Epidermal melanocyte (primary cell): ENCODE results near the gene TTC22.

Experiments used
- DNase-seq: peaks from one replicate; pipeline ENCODE4 v3.0.0; 2011; ENCODE audit warnings: low spot score; ENCODE audit not compliant: insufficient read length

TTC22 gene

GRCh38 chr1:54800899-54801759, at the start of gene TTC22:
TTC22 (minus strand) TSS chr1:54801323; CDS start chr1:54801163, 160 bp downstream.
- DNase-seq: no peak

DNA sequence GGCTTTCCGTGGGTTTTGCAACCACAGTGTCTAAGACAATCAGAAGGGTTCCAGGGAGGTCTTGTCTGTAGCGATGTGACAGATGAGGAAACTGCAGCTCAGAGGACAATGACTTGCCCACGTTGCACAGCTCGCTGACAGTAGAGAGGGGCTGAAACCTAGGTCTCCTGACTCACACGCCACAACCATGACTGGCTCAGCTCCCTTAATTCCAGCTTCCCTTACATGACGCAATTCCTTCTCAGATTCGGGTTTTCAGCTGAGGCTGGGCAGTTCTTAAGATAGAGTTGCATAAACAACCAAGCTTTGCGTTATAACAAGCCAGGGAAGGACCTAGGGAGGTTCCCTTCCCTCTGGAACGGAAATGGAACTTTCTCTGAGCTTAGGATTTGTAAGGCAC, 49.6 kb upstream of the TTC22 start:
- DNase-seq: no peak

GRCh38 chr1:54850069-54850730, 49.1 kb upstream of the TTC22 start:
- no peak for DNase-seq

GRCh38 chr1:54849219-54850068, 48.3 kb upstream of the TTC22 start:
- DNase-seq: no peak

- DNase-seq: no peak
These were observed 47.2 kb upstream of the TTC22 start for GRCh38 chr1:54848134-54848948.

DNA sequence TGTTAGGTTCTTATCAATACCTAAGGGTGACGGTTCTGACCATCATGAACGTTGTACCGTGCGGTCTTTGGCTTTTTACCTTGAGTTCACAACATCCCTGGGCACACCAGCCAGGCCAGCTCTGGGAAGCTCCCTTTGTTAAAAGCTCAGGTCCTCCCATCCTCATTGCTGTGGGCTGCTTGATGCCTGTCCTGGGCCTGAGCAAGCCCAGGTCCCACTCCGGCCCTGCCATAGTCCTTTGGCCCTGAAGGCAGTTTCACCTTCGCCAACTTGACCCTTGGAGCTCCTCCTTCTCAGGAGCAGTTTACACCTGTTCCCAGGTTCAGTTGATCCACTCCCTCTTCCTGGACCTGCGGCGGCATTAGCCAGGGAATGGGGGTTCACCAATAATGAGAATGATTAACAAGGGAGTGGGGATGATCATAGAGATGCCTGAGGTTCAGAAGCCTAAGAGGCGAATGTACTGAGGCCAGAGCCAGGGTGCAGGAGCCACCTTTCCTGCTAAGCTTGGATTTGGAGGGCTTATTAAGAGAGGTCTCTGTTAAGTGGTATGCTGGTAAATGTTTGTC, 45.7 kb upstream of the TTC22 start:
- DNase-seq: no peak

- no peak for DNase-seq
These were observed 45.2 kb upstream of the TTC22 start for GRCh38 chr1:54846301-54846700.

DNA sequence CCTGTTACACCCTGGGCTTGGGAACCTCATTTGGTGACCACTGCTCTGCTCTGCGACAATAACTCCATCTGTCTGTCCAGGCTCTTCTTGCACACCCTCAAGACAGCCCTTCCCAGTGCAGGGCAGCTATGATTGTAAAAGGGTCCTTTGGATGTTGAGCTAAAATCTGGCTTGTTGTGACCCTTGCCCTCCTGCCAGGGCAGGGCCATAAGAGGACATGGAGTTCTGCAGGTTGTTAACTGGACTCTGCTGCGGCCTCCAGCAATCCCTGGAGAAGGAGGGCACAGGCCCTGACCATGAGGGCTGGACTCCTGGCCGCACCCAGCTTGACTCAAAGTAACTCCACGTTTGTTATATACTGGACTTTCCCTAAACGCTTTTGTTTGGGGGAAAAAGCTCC, 44.6 kb upstream of the TTC22 start:
- DNase-seq: no peak

- DNase-seq: no peak
These were observed 43.4 kb upstream of the TTC22 start for GRCh38 chr1:54844564-54844963.

- DNase-seq: no peak
These were observed 42.3 kb upstream of the TTC22 start for GRCh38 chr1:54843449-54843848.

GRCh38 chr1:54842963-54843362, 41.8 kb upstream of the TTC22 start:
- no peak for DNase-seq

GRCh38 chr1:54842206-54842915, 41.2 kb upstream of the TTC22 start:
- no peak for DNase-seq

DNA sequence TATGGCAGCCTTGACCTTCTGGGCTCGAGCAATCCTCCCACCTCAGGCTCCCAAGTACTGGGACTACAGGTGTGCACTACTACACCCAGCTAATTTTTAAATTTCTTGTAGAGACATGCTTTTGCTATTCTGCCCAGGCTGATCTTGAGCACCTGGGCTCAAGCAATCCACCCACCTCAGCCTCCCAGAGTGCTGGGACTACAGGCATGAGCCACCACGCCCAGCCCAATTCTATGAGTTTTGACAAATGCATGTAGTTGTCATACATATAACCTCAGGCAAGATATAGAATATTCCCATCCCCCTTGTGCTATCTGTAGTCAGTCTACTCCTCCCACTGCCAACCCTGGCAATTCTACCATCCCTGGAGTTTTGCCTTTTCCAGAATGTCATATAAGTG, 38.7 kb upstream of the TTC22 start:
- no peak for DNase-seq

DNA sequence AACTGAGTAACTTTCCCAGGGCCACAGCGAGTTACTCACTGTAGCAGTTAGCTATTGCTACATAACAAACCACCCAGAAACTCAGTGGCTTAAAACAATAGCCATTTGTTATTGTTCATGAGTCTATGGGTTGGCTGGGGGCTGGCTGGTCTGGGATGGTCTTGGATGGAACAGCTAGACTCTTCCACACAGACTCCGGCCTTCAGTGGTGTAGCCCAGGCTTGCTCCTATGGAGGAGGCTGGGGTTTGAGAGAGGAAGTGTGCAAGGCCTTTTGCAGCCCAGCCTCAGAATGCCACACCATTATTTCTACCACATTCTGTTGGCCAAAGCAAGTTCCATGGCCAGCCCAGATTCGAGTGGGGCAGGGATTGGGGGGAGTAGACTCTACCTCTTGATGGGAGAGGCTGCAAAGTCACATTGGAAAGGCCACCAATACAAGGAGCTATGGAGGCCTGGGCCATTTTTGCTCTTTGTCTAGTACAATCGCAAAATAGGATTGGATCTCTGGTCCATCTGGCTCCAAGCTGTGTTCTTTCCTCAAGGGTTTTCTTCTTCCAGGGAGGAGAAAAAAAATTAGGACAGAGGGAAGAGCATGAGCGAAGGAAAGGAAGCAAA, 37.5 kb upstream of the TTC22 start:
- DNase-seq: no peak

- DNase-seq: no peak
These were observed 36.1 kb upstream of the TTC22 start for GRCh38 chr1:54837002-54837853.

GRCh38 chr1:54836594-54836993, 35.5 kb upstream of the TTC22 start:
- DNase-seq: no peak

GRCh38 chr1:54835970-54836369, 34.8 kb upstream of the TTC22 start:
- DNase-seq: no peak

DNA sequence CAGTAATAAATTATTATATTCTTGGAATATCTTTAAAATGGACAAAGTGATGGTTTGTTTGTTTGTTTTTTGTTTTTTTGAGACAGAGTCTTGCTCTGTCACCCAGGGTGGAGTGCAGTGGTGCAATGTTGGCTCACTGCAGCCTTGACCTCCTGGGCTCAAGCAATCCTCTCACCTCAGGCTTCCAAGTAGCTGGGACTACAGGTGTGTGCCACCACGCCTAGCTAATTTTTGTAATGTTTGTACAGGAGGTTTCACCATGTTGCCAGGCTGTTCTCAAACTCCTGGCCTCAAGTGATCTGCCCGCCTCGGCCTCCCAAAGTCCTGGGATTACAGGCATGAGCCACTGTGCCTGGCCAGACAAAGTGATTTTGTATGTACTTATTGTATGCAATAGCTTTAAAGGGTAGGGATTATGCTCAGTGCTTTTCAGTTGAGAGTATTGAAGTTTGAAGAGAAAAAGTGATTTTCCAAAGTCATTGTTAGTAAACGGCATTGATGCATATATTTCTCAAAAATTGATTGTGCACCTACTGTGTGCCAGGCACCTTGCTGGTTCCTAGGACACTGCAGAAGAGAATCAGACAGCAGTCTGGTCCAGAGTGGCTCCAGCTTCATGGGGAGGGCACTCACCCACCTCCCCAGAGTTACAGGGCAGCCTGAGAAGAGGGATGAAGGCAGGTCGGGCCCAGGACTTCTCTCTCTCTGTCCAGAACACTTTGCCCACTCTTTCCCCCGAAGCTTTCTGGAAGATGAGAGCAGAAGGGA, 34.2 kb upstream of the TTC22 start:
- DNase-seq: no peak
